ENCODE results near the gene VPS8.
"Not testable (repeated sequence)": the region's sequence is repeated elsewhere in the genome, so short reads cannot be mapped to it uniquely, and the experiment has no call there.

VPS8 gene

DNA sequence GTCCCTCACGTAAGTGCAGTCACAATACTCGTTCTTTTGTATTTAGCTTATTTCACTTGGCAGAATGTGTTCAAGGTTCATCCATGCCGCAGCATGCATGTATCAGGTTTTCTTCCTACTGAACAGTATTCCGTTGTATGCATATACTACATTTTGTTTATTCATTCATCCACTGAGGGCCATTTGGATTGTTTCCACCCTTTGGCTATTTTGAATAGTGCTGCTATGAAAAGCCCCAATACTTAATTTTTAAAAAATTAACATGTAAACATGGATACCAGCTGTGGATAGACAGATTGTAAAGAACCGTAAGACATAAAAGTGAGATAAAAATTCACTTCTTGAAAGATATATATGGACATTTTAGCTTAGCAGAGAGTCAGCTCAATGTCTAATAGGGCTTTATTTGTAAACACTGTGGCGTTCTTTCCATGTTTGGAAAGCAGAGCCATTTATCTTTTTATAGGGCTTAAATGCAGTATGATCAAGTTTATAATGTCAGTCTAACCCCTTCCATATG is 115.9 kb downstream of the VPS8 start:
- DNase-seq: peak; percentile 36

DNA sequence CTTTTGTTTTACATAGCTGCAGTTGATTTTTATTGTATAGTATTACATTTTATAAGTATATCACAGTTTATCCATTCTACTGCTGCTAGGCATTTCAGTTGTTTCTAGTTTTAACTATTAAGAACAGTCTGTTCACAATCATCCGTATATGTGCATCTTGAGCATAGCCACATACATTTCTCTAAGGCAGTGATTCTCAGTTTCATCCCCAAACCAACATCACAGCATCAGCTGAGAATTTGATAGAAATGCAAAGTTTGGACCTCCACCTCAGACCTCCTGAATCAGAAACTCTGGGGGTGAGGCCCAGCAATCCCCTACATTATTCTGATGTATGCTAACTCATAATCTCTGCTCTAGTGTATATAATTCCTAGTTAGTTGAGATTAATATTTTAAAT is 120.8 kb downstream of the VPS8 start:
- no peak for DNase-seq

DNA sequence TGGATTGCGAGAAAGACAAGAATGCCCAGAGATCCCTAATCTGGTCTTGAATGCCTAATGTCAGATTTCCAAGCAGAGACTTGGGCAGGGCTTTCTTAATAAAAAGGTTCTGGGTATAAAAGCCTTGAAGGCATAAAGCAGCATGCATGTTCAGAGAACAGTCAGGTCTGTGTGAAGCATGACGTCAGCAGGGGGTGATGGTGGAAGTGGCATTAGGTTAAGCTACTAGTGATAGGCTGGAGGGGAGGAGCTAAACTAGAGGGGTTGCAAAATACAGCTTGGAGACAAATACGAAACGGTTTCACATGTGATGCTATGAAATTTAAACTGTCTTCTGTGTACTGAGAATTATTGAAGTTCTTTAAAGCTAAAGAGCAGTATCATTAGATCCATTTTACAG is 125.6 kb downstream of the VPS8 start:
- no peak for DNase-seq

DNA sequence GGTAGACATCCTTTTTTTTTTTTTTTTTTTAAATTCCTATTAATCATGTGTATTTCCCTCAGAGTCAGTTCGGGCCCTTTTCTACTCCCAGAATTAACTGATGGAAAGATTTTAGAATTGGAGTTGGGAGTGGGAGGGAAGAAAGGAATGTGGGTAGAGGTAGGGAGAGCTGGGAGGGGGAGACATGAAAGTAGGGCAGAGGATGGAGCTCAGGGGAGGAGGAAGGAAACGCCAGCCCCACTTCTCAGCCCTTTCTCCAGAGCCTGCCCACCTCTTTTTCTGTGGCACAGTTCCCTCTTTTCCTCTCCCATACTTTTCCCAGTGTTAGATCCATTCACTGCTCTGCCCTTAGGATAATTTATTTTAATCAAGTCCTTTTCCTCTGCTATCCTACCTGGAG is 129.4 kb downstream of the VPS8 start:
- no peak for DNase-seq

DNA sequence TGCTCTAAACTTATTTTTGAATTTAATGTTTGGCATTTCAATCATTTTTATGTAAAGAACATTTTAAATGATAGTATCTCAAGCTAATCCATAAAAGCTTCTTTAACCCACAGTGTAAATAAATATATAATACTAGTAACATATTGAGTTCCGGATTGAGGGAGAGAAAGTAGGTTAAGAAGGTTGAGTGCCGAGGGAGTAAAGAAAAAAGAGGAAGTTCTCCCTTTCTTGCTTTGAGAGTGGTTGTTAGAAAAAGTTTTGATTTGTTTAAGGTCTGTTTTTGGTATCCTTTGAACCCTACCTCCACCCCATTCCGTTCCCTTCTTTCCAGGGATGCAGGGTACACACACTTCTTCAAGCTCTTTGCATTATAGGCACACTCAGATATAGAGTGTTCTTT is 130.8 kb downstream of the VPS8 start:
- DNase-seq: no peak

DNA sequence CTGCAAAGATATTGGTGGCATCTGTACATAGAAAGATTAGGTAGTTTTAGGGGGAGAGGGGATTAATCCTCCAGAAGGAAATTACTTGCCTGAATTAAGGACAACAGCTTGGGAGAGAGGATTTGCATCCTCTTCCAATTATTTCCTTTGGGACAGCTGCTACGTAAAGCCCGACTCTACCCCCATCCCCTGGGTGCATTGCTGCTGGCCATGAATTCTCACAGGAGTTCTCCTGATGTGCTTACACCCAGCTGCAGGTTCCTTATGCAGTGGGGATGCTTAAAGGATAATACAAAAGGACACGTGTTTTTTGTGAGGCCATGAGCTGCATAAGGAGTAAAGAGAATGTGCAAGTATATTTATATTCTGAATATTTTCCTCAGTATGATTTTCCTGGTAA is 132.3 kb downstream of the VPS8 start:
- no peak for DNase-seq

DNA sequence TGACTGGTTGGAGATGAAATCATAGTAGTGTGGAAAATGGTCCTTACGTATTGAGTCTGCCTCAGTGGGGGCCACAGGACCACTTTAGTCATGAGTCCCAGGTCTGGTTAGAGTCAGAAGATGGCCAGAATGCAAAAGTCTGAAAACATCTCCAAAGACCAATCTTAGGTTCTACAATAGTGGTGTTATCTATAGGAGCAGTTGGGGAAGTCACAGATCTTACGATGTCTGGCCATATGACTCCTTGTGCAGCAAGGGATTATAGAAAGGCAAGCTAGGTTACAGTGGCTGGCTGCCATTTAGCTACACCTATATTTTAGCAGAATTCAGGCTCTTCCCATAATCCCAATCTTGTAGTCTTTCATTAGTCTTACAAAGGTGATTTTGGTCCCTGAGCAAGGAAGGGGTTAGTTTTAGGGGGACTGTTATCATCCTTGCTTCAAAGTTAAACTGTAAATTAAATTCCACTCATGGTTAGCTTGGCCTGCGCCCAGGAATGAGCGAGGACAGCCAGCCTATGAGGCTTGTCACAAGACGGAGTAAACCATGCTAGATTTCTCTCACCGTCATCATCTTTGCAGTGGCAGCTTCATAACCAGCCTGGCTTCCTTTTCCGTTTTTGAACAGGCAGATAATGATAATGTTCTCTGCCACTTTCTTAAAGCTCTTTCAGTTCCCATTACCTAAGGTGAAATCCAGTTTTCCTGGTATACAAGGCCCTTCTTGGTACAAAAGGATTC is 134.1 kb downstream of the VPS8 start:
- no peak for DNase-seq

DNA sequence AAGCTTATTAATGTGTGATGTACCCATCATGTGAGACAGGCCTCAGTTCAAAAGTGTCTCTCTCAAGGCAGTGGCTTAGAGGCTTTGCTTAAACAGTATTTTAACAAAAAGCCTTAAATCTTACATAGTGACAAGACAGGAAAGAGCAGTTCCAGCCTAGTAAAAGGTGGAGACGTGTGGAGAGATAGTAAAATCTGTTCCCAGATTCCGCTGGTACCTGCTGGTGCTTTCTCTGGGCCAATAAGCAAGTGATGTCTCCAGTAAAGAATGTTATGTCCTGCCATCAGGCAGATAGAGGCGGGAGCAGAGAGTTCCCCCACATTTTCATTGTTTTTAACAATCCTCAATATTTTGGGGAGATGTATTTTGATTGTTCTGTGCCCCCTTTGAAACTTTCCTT is 135.0 kb downstream of the VPS8 start:
- no peak for DNase-seq

DNA sequence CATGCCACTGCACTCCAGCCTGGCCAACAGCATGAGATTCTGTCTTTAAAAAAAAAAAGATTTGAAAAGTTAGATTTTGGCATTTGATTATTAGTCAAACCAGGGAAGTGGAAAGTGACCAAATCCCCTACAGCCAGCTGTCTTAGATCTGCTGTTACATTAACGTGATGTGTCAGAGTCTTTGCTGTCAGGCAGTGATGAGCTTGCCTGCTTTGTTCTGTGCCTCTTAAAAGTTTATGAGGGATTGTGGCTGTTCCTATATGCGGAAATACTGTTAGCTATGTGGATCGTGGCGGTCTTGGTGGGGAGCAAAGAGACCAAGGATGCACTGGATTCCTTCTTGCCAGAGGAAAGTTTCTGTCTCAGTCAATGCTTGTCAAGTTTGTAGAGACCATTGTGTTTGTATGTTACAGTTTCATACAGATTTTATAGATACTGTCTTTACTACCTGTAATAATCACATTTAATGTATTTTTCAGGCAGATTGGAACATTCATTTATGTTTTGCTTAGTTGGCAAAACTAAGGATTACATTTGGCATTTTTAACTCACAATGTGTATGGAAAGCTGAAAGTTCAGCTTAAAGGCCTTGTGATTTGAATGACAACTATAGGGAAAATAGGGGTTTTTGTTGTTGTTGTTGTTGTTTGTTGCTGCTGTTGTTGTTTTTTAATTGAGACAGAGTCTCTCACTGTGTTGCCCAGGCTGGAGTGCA is 137.4 kb downstream of the VPS8 start:
- DNase-seq: no peak

DNA sequence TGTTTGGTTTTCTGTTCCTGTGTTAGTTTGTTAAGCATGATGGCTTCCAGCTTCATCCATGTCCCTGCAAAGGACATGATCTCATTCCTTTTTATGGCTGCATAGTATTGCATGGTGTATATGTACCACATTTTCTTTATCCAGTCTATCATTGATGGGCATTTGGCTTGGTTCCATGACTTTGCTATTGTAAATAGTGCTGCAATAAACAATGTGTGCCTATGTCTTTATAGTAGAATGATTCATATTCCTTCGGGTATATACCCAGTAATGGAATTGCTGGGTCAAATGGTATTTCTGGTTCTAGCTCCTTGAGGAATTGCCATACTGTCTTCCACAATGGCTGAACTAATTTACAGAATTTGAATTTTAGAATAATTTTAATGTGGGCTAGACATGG is 138.8 kb downstream of the VPS8 start:
- DNase-seq: not testable (repeated sequence)

DNA sequence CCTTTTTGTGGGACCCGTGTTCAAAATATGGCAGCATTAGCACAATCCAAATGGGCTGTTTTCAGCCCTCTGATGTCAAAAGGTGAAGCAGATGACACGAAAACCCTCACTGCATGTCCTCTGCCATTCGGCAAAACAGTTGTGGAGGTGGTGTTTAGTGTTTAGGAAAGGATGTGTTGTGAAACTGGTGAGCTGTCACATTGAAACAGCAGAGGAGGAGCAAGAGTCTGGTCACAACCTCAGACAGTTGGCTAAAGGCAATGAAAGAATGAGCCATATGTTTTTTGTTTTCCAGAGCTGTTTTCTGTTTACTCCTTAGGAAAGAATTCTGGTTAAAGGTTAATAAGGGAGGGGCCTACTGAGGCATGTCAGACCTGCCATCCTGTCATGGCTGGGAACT is 140.7 kb downstream of the VPS8 start:
- no peak for DNase-seq

DNA sequence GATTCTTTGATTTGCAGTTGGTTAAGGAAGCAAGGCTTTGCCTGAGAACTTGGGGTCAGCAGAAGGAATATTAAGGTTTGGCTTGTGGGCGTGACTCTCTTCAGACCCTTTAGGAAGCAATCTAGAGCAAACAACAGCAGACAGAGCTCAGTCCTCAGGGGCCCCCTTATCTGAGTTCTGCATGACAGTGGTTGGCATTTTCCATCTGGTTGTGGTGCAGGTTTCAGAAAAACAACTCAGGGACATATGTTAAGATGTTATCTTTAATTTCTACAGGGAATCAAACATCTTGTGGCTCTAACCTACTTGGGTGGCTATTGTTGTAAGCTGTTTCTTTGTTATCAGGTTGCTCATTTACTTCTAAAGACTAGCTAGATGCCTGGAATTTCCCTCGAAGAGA is 141.4 kb downstream of the VPS8 start:
- DNase-seq: no peak

DNA sequence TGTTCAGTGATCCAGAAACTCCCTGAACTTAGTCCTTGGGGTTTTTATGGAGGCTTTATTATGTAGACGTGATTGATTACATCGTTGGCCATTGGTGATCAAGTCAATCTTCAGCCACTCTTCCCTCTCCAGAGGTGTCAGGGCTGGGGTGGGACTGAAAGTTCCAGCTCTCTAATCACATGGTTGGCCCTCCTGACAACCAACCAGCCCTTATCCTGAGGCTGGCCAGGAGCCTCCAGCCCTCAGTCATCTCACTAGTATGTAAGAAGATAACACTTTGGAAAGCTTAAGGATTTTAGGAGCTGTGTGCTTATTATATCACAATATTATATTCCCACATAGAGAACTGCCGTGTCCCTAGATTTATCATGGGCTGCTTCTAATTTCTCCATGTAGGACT is 142.3 kb downstream of the VPS8 start:
- no peak for DNase-seq

DNA sequence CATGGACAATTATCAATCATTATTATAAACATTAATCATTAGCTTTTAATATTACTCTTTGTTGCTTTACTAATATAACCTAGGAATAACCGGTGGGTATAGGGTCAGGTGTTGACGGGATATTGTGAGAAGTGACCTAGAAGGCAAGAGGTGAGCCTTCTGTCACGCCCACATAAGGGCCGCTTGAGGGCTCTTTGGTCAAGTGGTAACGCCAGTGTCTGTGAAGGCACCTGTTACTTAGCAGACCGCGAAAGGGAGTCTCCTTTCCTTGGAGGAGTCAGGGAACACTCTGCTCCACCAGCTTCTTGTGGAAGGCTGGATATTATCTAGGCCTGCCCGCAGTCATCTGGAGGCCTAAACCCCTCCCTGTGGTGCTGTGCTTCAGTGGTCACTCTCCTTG is 142.9 kb downstream of the VPS8 start:
- not testable (repeated sequence) for DNase-seq

DNA sequence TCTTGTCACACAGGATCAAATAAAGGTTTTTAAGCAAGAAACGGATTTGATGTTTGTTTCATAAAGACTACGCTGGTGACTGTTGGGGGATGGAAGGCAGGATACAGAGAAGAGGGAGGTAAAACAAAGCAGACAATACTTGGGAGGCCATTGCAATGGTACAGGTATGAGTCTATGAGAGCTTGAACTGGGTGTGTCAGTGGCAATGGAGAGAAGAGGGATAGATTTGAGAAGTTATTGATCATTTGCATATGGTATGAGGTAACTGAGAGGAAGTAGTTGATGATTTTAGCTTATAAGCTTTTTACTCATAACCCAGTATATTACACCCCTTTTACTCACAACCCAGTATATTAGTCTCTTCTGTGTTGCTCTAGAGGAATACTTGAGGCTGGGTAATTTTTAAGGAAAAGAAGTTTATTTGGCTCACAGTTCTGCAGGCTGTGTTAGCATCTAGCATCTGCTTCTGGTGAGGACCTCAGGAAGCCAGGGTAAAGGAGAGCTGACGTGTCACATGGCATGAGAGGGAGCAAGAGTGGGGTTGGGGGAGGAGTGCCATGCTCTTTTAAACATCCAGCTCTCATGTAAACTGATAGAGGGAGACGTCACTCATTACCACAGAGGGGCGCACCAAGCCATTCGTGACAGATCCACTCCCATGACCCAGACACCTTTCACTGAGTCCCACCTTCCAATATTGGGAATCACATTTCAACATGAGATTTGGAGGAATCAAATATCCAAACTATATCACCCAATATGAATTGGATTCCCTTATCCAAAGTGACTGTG is 153.9 kb downstream of the VPS8 start:
- DNase-seq: no peak

DNA sequence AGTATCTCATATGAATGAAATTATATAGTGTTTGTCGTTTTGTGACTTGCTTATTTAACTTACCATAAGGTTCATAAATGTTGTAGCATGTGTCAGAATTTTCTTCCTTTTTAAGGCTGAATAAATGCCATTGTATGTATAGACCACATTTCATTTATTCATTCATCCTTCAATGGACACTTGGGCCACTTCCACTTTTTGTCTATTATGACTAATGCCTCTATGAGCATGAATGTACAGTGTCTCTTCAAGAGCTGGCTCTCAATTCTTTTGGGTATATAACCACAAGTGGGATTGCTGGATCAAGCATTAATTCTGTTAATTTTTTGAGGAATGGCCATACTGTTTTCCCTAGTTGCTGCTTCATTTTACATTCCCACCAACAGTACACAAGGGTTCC is 156.1 kb downstream of the VPS8 start:
- no peak for DNase-seq

DNA sequence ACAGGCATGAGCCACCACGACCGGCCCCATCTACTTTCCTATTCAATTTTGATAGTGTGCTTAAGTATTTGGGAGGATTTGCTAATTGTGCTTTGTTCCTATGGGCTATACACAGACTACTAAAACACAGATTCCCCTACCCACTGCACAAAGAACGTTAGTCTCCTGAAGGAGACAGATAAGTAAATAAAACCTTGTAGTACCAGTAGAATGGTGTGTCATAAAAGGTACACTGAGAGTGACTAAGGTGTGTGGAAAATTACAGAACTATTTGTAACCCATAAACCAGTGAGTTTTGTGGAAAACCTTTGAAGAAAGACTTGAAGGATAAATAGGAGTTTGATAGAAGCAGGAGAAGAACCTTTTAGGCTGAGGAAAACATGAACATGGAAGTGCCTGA is 158.2 kb downstream of the VPS8 start:
- DNase-seq: no peak

DNA sequence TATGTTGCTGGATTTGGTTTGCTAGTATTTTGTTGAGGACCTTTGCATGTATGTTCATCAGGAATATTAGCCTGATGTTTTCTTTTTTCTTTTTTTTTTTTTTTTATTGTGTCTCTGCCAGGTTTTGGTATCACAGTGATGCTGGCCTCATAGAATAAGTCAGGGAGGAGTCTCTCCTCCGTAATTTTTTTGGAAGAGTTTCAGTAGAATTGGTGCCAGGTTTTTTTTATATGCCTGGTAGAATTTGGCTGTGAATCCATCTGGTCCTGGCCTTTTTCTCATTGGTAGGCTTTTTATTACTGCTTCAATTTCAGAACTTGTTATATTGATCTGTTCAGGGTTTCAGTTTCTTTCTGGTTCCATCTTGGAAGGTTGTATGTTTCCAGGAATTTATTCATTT is 165.8 kb downstream of the VPS8 start:
- no peak for DNase-seq

DNA sequence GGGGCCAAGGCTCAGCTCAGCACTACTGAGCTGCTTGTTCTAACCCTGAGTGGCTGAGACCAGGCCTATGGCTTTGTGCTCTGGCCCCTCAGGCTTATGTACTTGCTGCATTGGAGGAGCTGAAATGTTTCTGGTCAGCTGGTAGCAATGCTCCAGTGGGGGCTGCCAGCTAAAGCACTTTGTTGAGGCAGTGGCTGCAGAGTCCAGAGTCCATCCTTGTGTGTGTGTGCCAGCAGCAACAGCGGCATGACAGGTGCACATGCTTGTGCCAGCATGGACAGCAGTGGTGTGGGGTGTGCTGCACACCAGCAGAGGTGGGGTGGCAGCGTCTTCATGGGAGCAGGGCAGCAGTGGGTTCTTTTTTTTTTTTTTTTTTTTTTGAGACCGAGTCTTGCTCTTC is 169.1 kb downstream of the VPS8 start:
- DNase-seq: no peak

DNA sequence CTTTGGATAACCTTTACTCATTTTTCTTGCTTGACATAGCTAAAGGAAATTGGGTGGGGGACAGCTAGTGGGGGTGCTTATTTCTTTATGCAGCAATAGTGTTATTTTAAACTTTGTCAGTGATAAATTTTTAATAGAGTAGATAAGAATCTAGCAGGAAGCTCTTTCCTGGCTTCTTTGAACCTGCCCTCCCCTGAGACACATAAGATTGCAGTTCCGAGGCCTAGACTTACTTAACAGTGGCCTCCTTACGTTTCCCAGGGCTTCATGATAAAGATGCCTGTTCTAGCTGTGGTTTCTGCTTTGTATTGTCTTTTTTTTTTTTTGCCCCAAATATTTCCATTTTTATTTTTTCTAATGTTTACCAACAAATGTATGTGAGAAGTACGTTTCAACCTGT is 170.1 kb downstream of the VPS8 start:
- DNase-seq: no peak

DNA sequence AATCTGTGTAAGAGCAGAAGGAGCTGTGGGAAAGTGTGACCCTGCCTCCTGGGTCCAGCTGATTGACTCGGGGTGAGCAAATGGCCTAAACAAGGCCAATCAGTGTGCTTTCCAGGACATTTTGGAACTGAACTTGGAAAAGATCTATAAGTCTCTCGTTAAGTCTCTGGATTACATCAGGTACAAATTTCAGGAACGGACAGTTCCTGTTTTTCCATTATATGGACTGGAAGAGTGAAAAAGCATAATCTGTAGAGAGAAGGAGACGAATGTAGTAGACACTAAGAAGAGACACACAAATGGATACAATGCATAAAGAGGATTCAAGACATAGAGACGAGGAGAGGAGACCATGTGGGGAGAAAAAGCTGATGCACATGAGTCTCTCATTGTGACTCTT is 173.6 kb downstream of the VPS8 start:
- no peak for DNase-seq

DNA sequence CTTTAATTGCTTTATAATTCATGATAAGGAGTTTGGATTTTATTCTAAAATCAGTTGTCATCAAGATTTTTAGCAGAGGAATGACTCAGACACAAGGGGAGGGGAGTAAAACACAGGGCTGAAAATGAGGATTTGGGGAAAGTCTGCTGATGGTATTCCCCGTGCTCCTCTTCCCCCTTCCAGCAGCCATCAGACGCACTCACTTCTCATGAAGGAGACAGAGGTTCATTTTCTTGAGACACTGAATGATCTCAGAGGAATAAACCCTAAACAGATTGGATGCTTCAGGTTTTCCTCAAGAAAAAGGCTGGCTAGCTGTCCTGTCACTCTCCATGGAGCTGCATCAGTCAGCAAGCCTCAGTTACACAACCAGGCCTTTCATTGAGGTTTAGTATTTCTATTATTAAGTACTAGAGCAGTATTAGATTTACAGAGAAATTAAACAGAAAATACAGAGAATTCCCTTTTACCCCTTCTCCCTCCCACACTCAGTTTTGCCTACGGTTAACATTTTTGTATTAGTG is 174.5 kb downstream of the VPS8 start:
- DNase-seq: no peak

DNA sequence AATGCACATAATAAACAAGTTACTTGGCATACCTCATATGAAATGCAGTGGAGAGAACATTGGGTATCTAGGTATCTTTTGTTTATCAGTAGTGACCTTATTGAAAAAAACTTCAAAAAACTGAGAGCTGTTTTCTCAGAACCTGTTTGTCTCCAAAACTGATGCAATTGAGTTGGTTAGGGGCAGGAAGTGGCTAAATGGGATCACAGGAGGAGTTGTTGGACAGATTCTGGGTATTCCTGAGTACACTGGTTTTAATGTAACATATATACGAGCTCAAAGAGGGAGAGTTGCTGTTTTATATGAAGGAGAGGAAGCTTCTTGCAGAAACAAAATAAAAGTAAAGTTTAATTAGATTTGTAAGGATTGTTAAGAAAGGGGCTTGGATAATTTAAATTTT is 181.4 kb downstream of the VPS8 start:
- no peak for DNase-seq

DNA sequence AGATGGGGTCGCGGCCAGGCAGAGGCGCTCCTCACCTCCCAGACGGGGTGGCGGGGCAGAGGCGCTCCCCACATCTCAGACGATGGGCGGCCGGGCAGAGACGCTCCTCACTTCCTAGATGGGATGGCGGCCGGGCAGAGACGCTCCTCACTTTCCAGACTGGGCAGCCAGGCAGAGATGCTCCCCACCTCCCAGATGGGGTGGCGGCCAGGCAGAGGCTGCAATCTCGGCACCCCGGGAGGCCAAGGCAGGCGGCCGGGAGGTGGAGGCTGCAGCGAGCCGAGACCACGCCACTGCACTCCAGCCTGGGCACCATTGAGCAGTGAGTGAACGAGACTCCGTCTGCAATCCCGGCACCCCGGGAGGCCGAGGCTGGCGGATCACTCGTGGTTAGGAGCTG is 191.9 kb downstream of the VPS8 start:
- DNase-seq: not testable (repeated sequence)

Data from NCI-H1092 (cell line).